H1 (cell line): ENCODE results near the gene ZNF227. TPM values are rescaled to one million over a fixed set of nuclear protein-coding genes. Genes with fewer than 3 reads are reported as not detected.

Source experiments
- polyA plus RNA-seq, 7 experiments: library from polyadenylated mRNA; depleted of rRNA in 3 of 7; stranded (reverse) in 5 of 7; unstranded in 2 of 7; fragments of >200 nt in 5 of 7; fragments of 200-250 nt in 2 of 7; gene quantifications; 1 replicate in 5 of 7; 2 replicates in 1 of 7; 4 replicates in 1 of 7; pipeline versions ENCODE4 v1.2.1 to v1.2.3, GENCODE V29; 2011 to 2013; ENCODE audit warnings: missing spikeins in 2 of 7, mixed read lengths in 2 of 7
- total RNA-seq: library from RNA; stranded (reverse); fragmentation: NEBNext Ultra II Directional; extraction: Animal tissue kit (Norgen Biotek cat#: 25700); gene quantifications from 2 replicates; pipeline ENCODE4 v1.2.1, GENCODE V29; 2021

ZNF227 gene
- total and polyA plus RNA-seq, 2 of the 8 experiments (the other 6 are each of a cell fraction or from before 2014, with no cell fraction given), result 4.9 to 23.9 TPM

Other genes with a start within 250 kb of the ZNF227 start
- gene ZNF155, start 228.3 kb upstream of the ZNF227 start, total RNA-seq, result 8.6 and 9.0 TPM in 2 replicates
- gene ZNF155, start 228.3 kb upstream of the ZNF227 start, polyA plus RNA-seq (2011; rRNA removed), result 2.0 and 3.1 TPM in 2 replicates
- gene ZNF230, start 209.6 kb upstream of the ZNF227 start, total RNA-seq, result 2.5 and 3.6 TPM in 2 replicates
- 1.1 and 1.5 TPM in 2 replicates for gene ZNF230, start 209.6 kb upstream of the ZNF227 start, polyA plus RNA-seq (2011; rRNA removed)
- gene ZNF222, start 187.2 kb upstream of the ZNF227 start, total RNA-seq, result 3.4 and 3.8 TPM in 2 replicates
- gene ZNF222, start 187.2 kb upstream of the ZNF227 start, polyA plus RNA-seq (2011; rRNA removed), result 0.75 and 1.7 TPM in 2 replicates
- gene ZNF223, start 160.5 kb upstream of the ZNF227 start, total RNA-seq, result 3.9 and 4.3 TPM in 2 replicates
- 1.0 and 1.7 TPM in 2 replicates for gene ZNF223, start 160.5 kb upstream of the ZNF227 start, polyA plus RNA-seq (2011; rRNA removed)
- 3.4 and 3.5 TPM in 2 replicates for gene ZNF284, start 140.4 kb upstream of the ZNF227 start, total RNA-seq
- gene ZNF284, start 140.4 kb upstream of the ZNF227 start, polyA plus RNA-seq (2011; rRNA removed), result 0.77 and 1.1 TPM in 2 replicates
- 12.7 and 17.2 TPM in 2 replicates for gene ZNF224, start 118.2 kb upstream of the ZNF227 start, total RNA-seq
- 3.7 and 4.3 TPM in 2 replicates for gene ZNF224, start 118.2 kb upstream of the ZNF227 start, polyA plus RNA-seq (2011; rRNA removed)
- gene ZNF225, start 99.1 kb upstream of the ZNF227 start, total RNA-seq, result 4.3 and 5.0 TPM in 2 replicates
- gene ZNF225, start 99.1 kb upstream of the ZNF227 start, polyA plus RNA-seq (2011; rRNA removed), result 0.60 and 0.98 TPM in 2 replicates
- gene ZNF234, start 71.0 kb upstream of the ZNF227 start, total RNA-seq, result 8.7 and 12.3 TPM in 2 replicates
- 1.3 and 1.9 TPM in 2 replicates for gene ZNF234, start 71.0 kb upstream of the ZNF227 start, polyA plus RNA-seq (2011; rRNA removed)
- gene ZNF226, start 47.4 kb upstream of the ZNF227 start, total RNA-seq, result 12.6 and 18.3 TPM in 2 replicates
- gene ZNF226, start 47.4 kb upstream of the ZNF227 start, polyA plus RNA-seq (2011; rRNA removed), result 3.2 and 4.1 TPM in 2 replicates
- gene ZNF233, start 47.4 kb downstream of the ZNF227 start, total RNA-seq, result 1.6 and 1.8 TPM in 2 replicates
- gene ZNF233, start 47.4 kb downstream of the ZNF227 start, polyA plus RNA-seq (2011; rRNA removed), result 0.19 and 0.54 TPM in 2 replicates
- gene ZNF235, start 92.5 kb downstream of the ZNF227 start, total RNA-seq, result 4.5 and 5.3 TPM in 2 replicates
- gene ZNF235, start 92.5 kb downstream of the ZNF227 start, polyA plus RNA-seq (2011; rRNA removed), result 1.1 and 2.0 TPM in 2 replicates
- 2.4 and 2.8 TPM in 2 replicates for gene ZNF112, start 144.1 kb downstream of the ZNF227 start, total RNA-seq
- gene ZNF112, start 144.1 kb downstream of the ZNF227 start, polyA plus RNA-seq (2011; rRNA removed), result 0.67 and 0.70 TPM in 2 replicates
- gene ZNF285, start 189.1 kb downstream of the ZNF227 start, total RNA-seq, result 1.7 and 2.5 TPM in 2 replicates
- gene ZNF285, start 189.1 kb downstream of the ZNF227 start, polyA plus RNA-seq (2011; rRNA removed), result 0.50 and 0.83 TPM in 2 replicates
- gene ZNF229, start 235.9 kb downstream of the ZNF227 start, total RNA-seq, result 3.0 and 3.9 TPM in 2 replicates
- gene ZNF229, start 235.9 kb downstream of the ZNF227 start, polyA plus RNA-seq (2011; rRNA removed), result 0.49 and 0.74 TPM in 2 replicates